T-helper 2 cell treated with Interferon-gamma antibody and Interleukin-4, amounts not matched to agents 5 μg/mL and 100 μg/mL, for 36 hours (primary cell): ENCODE measurements around the gene SPATS2.
"Not testable (repeated sequence)": the region's sequence is repeated elsewhere in the genome, so short reads cannot be mapped to it uniquely, and the experiment has no call there.

Experiments
- DNase-seq: peaks from one replicate; pipeline ENCODE4 v3.0.0; 2021; ENCODE audit warnings: low spot score
- H3K27ac Mint-ChIP-seq: one replicate; pipeline ENCODE4 v1.8.0; 2021; ENCODE audit warnings: mild to moderate bottlenecking, mixed read lengths
- H3K27me3 Mint-ChIP-seq: one replicate; pipeline ENCODE4 v1.8.0; 2021; ENCODE audit warnings: low read depth, mixed read lengths
- H3K36me3 Mint-ChIP-seq: one replicate; pipeline ENCODE4 v1.8.0; 2021; ENCODE audit warnings: low read depth, mixed read lengths
- H3K4me1 Mint-ChIP-seq: one replicate; pipeline ENCODE4 v1.8.0; 2021; ENCODE audit warnings: low read depth, mixed read lengths
- H3K4me3 Mint-ChIP-seq: one replicate; pipeline ENCODE4 v1.8.0; 2022; ENCODE audit warnings: mild to moderate bottlenecking, moderate library complexity, mixed read lengths
- H3K9me3 Mint-ChIP-seq: one replicate; pipeline ENCODE4 v1.8.0; 2021; ENCODE audit warnings: mixed read lengths

SPATS2 gene

DNA sequence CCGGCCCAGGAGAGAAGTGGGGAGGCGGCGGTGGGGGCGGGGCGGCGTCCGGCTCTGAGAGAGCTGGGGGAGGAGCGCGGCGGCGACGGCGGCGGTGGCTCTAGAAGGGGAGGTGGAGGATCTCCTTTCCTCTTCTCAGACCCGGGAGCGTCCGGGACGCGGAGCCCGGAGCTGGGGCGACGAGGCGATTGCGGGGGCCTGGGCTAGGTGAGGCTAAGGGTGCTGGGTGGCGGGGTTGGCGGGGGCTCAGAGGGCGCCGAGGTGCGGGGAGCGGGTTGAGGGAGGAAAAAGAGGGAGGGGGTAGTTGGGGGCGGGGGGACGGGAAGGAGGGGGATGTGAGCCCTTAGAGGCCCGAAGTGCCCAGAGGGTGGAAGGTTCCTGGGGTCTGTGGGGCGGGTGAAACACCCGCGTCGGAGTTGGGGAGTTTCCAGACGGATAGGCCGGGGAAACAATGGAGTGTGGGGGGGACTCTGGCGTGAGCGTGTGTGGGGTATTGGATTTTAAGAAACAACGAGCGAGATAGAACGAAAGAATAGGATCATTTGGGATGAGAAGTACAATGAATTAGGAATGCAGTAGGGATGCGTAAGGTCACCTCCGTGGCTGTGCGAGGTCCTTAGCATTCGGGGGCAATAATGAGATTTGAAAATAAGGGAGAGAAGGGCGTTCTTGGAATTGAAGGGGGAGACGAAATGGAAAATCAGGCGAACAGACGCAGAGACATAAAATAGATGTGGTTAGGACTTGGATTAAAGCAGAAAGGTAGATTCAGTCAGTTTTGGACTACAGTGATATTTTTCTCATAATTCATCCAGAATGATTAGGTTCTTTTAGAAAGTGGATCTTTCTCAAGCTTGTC is at the start of gene SPATS2:
TSS of gene SPATS2 (plus strand) at position 82 of the 859 bp plus-strand sequence. CDS start 93,551 bp downstream, outside the sequence.
- H3K27ac Mint-ChIP-seq = peak within 1 kb of the TSS; percentile 94
- no peaks in the 10 kb centered on the region for H3K27me3 Mint-ChIP-seq
- no peaks in the 10 kb centered on the region for H3K9me3 Mint-ChIP-seq
- H3K4me3 Mint-ChIP-seq = peak within 1 kb of the TSS; percentile 88
- H3K4me1 Mint-ChIP-seq = peaks cover 39% of the 10 kb centered on the region
- H3K36me3 Mint-ChIP-seq = peaks cover 3% of the 10 kb centered on the region
- DNase-seq = no peak

DNA sequence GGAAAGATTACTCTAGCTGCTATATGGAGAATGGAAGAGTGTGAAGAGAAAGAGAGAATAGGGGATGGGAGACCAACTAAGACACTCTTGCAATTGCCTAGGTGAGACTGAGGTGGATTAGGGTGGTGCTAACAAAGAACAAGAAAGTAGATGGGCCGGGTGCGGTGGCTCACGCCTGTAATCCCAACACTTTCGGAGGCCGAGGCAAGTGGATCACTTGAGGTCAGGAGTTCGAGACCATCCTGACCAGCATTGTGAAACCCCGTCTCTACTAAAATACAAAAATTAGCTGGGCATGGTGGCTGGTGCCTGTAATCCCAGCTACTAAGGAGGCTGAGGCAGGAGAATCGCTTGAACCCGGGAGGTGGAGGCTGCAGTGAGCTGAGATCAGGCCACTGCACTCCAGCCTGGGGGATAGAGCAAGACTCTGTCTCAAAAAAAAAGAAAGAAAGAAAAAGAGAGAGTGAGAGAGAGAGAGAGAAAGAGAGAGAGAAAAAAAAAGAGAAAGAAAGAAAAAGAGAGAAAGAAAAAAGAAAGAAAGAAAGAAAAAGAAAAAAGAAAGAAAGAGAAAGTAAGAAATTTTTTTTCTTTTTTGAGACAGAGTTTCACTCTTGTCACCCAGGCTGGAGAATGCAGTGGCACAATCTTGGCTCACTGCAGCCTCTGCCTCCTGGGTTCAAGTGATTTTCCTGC is 46.7 kb upstream of the SPATS2 start:
- Mint-ChIP-seq H3K4me3 (peak overlapping the region; percentile 24), H3K4me1 (peaks cover 15% of the 10 kb centered on the region), H3K36me3 (peaks cover 14% of the 10 kb centered on the region), H3K27ac (peak overlapping the region; percentile 41)
- H3K27me3 Mint-ChIP-seq, H3K9me3 Mint-ChIP-seq, DNase-seq: not testable (repeated sequence)

DNA sequence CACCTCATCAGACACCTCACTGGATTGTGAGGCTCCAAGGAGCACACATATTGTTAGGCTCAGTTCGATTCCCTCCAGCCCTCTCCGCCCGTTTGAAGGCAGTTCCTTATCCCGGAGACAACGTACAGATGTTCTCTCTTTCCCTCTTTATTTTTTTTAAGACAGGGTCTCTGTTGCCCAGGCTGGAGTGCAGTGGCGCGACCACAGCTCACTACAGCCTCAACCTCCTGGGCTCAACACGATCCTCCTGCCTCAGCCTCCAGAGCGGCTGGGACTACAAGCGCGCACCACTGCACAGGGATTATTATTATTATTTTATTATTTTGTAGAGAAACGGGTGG is 44.9 kb upstream of the SPATS2 start:
- Mint-ChIP-seq H3K4me1 (peaks cover 21% of the 10 kb centered on the region), H3K36me3 (peaks cover 26% of the 10 kb centered on the region), H3K9me3 (no peaks in the 10 kb centered on the region), H3K27ac (peak overlapping the region; percentile 95), H3K4me3 (peak overlapping the region; percentile 99), H3K27me3 (no peaks in the 10 kb centered on the region)
- DNase-seq = no peak

GRCh38 chr12:49322708-49323523 is 44.3 kb upstream of the SPATS2 start, which contains the start of gene TROAP:
Gene TROAP, plus strand, starts transcription at chr12:49323255. Its CDS starts 354 bp downstream, at chr12:49323609.
- Mint-ChIP-seq H3K4me1 (peaks cover 21% of the 10 kb centered on the region), H3K27ac (peak within 1 kb of the TSS; percentile 95), H3K4me3 (peak within 1 kb of the TSS; percentile 99), H3K36me3 (peaks cover 31% of the 10 kb centered on the region), H3K9me3 (no peaks in the 10 kb centered on the region), H3K27me3 (no peaks in the 10 kb centered on the region)
- peak; percentile 97 for DNase-seq

DNA sequence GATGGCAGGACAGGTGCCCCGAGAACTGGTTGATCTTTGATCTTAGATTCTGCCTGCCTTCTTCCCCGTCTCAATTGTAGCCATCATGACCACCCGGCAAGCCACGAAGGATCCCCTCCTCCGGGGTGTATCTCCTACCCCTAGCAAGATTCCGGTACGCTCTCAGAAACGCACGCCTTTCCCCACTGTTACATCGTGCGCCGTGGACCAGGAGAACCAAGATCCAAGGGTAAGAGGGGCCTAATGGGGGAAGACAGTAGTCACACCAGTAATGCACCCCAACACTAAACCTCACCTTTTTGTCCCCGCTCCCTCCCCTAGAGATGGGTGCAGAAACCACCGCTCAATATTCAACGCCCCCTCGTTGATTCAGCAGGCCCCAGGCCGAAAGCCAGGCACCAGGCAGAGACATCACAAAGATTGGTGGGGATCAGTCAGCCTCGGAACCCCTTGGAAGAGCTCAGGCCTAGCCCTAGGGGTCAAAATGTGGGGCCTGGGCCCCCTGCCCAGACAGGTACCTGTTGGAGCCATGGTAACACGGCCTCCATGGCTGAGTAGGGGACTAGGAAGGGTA is 43.7 kb upstream of the SPATS2 start:
- Mint-ChIP-seq H3K4me1 (peaks cover 21% of the 10 kb centered on the region), H3K27ac (peak overlapping the region; percentile 95), H3K4me3 (peak overlapping the region; percentile 99), H3K36me3 (peaks cover 32% of the 10 kb centered on the region), H3K27me3 (no peaks in the 10 kb centered on the region), H3K9me3 (no peaks in the 10 kb centered on the region)
- no peak for DNase-seq

DNA sequence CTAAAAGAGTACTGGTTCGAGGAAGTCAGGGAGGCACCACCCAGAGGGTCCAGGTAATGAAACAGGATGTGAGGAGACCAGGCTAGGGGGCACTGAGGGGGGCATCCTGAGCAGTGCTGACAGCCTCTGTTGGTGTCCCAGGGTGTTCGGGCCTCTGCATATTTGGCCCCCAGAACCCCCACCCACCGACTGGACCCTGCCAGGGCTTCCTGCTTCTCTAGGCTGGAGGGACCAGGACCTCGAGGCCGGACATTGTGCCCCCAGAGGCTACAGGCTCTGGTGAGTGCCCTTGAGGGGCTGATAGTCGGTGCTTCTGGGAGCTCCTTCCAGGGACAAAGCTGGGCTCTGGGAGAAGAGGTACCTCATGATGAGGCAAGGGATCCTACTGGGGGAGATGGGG is 41.7 kb upstream of the SPATS2 start:
- Mint-ChIP-seq H3K9me3 (no peaks in the 10 kb centered on the region), H3K4me1 (peaks cover 21% of the 10 kb centered on the region), H3K27ac (no peak overlapping the region), H3K36me3 (peaks cover 43% of the 10 kb centered on the region), H3K4me3 (no peak overlapping the region), H3K27me3 (no peaks in the 10 kb centered on the region)
- no peak for DNase-seq

GRCh38 chr12:49327368-49327767 is 39.9 kb upstream of the SPATS2 start:
- H3K4me3 Mint-ChIP-seq = no peak overlapping the region
- peaks cover 14% of the 10 kb centered on the region for H3K4me1 Mint-ChIP-seq
- no peak overlapping the region for H3K27ac Mint-ChIP-seq
- H3K9me3 Mint-ChIP-seq = no peaks in the 10 kb centered on the region
- peaks cover 57% of the 10 kb centered on the region for H3K36me3 Mint-ChIP-seq
- peaks cover 7% of the 10 kb centered on the region for H3K27me3 Mint-ChIP-seq
- DNase-seq = no peak

DNA sequence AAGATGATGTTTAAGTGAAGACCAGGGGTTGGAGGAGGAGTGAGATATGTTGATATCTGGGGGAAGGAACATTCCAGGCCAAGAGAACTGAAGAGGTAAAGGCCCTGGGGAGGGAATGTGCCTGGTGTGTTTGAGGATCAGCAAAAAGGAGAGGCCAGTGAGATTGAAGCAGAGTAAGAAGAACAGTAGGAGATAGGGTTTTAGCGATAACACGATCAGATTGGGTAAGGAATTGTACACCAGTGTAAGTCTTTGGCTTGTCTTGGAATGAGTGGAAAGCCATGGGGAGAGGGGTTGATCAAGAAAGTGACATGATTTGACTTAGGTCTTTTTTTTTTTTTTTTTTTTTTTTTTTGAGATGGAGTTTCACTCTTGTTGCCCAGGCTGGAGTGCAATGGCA is 39.4 kb upstream of the SPATS2 start:
- H3K27me3 Mint-ChIP-seq = peaks cover 11% of the 10 kb centered on the region
- H3K27ac Mint-ChIP-seq = no peak overlapping the region
- peaks cover 13% of the 10 kb centered on the region for H3K4me1 Mint-ChIP-seq
- H3K9me3 Mint-ChIP-seq = no peaks in the 10 kb centered on the region
- H3K4me3 Mint-ChIP-seq = no peak overlapping the region
- DNase-seq = no peak
- peaks cover 57% of the 10 kb centered on the region for H3K36me3 Mint-ChIP-seq

DNA sequence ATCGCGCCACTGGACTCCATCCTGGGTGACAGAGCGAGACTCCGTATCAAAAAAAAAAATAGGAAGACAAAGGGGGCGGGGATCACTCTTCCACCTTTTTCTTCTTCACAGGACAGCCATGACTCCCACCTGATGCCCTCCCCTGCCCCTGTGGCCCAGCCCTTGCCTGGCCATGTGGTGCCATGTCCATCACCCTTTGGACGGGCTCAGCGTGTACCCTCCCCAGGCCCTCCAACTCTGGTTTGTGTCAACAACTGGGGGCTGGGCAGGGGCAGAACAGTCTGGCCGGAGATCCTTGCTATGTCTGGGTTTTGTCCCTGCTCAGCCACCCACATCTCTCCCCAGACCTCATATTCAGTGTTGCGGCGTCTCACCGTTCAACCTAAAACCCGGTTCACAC is 38.4 kb upstream of the SPATS2 start:
- H3K4me3 Mint-ChIP-seq = no peak overlapping the region
- no peak overlapping the region for H3K27ac Mint-ChIP-seq
- no peaks in the 10 kb centered on the region for H3K9me3 Mint-ChIP-seq
- peaks cover 49% of the 10 kb centered on the region for H3K36me3 Mint-ChIP-seq
- no peak for DNase-seq
- H3K4me1 Mint-ChIP-seq = peaks cover 12% of the 10 kb centered on the region
- peaks cover 16% of the 10 kb centered on the region for H3K27me3 Mint-ChIP-seq

DNA sequence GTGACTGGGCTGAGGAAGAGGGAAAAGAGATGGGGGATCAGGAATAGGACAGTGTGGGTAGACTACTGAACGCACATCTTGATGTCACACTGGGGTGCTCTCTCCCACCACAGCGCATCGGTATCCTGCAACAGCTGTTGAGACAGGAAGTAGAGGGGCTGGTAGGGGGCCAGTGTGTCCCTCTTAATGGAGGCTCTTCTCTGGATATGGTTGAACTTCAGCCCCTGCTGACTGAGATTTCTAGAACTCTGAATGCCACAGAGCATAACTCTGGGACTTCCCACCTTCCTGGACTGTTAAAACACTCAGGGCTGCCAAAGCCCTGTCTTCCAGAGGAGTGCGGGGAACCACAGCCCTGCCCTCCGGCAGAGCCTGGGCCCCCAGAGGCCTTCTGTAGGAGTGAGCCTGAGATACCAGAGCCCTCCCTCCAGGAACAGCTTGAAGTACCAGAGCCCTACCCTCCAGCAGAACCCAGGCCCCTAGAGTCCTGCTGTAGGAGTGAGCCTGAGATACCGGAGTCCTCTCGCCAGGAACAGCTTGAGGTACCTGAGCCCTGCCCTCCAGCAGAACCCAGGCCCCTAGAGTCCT is 37.1 kb upstream of the SPATS2 start:
- no peaks in the 10 kb centered on the region for H3K9me3 Mint-ChIP-seq
- no peak overlapping the region for H3K4me3 Mint-ChIP-seq
- H3K27ac Mint-ChIP-seq = no peak overlapping the region
- peaks cover 46% of the 10 kb centered on the region for H3K36me3 Mint-ChIP-seq
- H3K27me3 Mint-ChIP-seq = peaks cover 27% of the 10 kb centered on the region
- H3K4me1 Mint-ChIP-seq = peaks cover 7% of the 10 kb centered on the region
- DNase-seq = no peak

DNA sequence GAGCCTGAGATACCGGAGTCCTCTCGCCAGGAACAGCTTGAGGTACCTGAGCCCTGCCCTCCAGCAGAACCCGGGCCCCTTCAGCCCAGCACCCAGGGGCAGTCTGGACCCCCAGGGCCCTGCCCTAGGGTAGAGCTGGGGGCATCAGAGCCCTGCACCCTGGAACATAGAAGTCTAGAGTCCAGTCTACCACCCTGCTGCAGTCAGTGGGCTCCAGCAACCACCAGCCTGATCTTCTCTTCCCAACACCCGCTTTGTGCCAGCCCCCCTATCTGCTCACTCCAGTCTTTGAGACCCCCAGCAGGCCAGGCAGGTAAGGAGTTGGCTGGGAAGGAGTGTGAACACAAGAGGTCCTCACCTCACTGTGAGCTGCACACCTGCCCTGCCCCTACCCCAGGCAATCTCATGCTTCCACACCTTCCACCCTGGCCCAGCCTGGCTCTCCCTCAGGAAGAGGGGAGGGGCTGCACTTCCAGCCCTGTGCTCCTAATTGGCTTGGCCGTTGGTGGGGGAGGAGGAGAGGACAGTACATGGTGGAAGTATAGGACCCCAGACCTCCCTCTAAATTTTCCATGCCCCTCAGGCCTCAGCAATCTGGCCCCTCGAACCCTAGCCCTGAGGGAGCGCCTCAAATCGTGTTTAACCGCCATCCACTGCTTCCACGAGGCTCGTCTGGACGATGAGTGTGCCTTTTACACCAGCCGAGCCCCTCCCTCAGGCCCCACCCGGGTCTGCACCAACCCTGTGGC is 36.5 kb upstream of the SPATS2 start:
- Mint-ChIP-seq H3K27ac (no peak overlapping the region), H3K27me3 (peaks cover 34% of the 10 kb centered on the region), H3K9me3 (no peaks in the 10 kb centered on the region), H3K36me3 (peaks cover 43% of the 10 kb centered on the region), H3K4me3 (no peak overlapping the region), H3K4me1 (peaks cover 11% of the 10 kb centered on the region)
- no peak for DNase-seq

- Mint-ChIP-seq H3K9me3 (no peaks in the 10 kb centered on the region), H3K4me3 (no peak overlapping the region)
Measured at GRCh38 chr12:49331380-49332222, 35.7 kb upstream of the SPATS2 start.

More at GRCh38 chr12:49331380-49332222, 35.7 kb upstream of the SPATS2 start:
- H3K27ac Mint-ChIP-seq = no peak overlapping the region
- no peak for DNase-seq
- peaks cover 6% of the 10 kb centered on the region for H3K4me1 Mint-ChIP-seq
- H3K36me3 Mint-ChIP-seq = peaks cover 37% of the 10 kb centered on the region
- peaks cover 36% of the 10 kb centered on the region for H3K27me3 Mint-ChIP-seq
